Measurements from ENCODE around the gene CACNA1S. TPM values are rescaled to one million over a fixed set of nuclear protein-coding genes. Genes with fewer than 3 reads are reported as not detected.

Gene CACNA1S
- polyA plus RNA-seq, 1 experiment = not detected

DNA sequence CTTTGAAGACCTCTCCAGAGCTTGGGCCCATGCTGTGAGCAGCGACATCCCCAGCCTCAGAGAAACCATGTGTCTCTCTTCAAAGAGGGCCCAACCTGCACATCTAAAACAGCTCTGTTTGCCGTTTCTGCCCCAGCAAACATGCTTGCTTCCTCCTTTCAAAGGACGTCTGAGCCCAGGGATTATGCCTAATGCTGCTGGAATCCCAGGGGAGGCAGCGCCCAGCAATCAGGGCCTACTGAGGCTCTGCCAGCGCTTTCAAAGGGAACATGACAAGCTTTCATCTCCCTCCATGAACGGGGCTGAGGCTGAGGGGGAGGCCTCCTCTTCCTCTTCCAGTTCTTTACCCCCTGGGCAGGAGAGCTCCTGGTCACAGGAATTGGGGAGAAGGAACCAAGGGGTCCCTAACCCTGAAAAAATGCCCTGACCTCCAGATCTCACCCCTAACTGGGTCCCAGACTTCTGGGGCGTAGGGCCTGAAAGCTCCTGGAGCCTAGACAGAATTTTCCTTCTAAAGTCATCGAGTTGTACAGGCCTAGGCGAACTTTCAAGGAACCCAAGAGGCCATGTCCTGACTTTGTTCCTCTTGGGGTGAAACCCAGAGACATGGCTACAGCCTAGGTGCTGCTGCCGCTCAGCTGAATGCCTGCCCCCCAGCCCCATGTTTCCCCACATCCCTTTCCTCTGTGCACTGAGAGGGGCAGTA is 28.2 kb upstream of the CACNA1S start:
- Histone ChIP-seq H3K9me3 (ENCODE audit: control insufficient read depth, insufficient read depth, low read length) (no peaks in the 10 kb centered on the region), H3K27me3 (ENCODE audit: control insufficient read depth, insufficient read depth, low read length) (no peaks in the 10 kb centered on the region), H3K4me3 (ENCODE audit: low read depth, low read length) (no peak overlapping the region), H3K27ac (ENCODE audit: low read depth, low read length) (no peak overlapping the region)
- CTCF ChIA-PET = interaction anchor here (1.8 kb wide), 1 partner anchor 9 kb away, joined by 4 read pairs; no protein-coding TSS in a partner anchor
- TF ChIP-seq, protein P1, sequence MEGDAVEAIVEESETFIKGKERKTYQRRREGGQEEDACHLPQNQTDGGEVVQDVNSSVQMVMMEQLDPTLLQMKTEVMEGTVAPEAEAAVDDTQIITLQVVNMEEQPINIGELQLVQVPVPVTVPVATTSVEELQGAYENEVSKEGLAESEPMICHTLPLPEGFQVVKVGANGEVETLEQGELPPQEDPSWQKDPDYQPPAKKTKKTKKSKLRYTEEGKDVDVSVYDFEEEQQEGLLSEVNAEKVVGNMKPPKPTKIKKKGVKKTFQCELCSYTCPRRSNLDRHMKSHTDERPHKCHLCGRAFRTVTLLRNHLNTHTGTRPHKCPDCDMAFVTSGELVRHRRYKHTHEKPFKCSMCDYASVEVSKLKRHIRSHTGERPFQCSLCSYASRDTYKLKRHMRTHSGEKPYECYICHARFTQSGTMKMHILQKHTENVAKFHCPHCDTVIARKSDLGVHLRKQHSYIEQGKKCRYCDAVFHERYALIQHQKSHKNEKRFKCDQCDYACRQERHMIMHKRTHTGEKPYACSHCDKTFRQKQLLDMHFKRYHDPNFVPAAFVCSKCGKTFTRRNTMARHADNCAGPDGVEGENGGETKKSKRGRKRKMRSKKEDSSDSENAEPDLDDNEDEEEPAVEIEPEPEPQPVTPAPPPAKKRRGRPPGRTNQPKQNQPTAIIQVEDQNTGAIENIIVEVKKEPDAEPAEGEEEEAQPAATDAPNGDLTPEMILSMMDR (IDR thresholded peaks at IDR 0.05; ENCODE audit: low read depth, low read length) = no peak
- no peak for DNase-seq (ENCODE audit: low read depth, low spot score)
- POLR2A ChIA-PET = no interaction called here

DNA sequence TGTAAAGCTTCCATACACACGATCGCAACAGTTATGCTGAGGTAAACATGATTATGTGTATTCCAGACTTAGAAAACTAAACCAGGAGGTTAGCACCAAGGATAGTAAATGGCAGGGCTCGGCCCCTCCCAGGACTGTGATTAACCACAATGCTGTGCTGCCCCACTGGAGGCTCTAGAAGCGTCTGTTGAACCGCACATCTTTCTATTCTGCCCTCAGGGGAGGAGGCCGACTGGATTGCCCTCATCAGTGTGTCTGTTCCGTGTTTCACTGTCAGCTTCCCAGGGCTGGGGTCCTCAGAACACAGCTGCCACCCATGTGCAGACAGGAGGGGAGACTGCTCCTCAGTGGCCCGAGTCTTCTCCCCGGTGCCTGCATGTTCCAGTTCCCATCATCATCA is 27.5 kb upstream of the CACNA1S start:
- Histone ChIP-seq H3K4me3 (ENCODE audit: low read depth, low read length) (no peak overlapping the region), H3K27me3 (ENCODE audit: control insufficient read depth, insufficient read depth, low read length) (no peaks in the 10 kb centered on the region), H3K9me3 (ENCODE audit: control insufficient read depth, insufficient read depth, low read length) (no peaks in the 10 kb centered on the region), H3K27ac (ENCODE audit: low read depth, low read length) (no peak overlapping the region)
- TF ChIP-seq, protein P1 (IDR thresholded peaks at IDR 0.05; ENCODE audit: low read depth, low read length) = no peak
- CTCF ChIA-PET = interaction anchor here (1.8 kb wide), 1 partner anchor 9 kb away, joined by 4 read pairs; no protein-coding TSS in a partner anchor
- DNase-seq (ENCODE audit: low read depth, low spot score) = no peak
- POLR2A ChIA-PET = no interaction called here

DNA sequence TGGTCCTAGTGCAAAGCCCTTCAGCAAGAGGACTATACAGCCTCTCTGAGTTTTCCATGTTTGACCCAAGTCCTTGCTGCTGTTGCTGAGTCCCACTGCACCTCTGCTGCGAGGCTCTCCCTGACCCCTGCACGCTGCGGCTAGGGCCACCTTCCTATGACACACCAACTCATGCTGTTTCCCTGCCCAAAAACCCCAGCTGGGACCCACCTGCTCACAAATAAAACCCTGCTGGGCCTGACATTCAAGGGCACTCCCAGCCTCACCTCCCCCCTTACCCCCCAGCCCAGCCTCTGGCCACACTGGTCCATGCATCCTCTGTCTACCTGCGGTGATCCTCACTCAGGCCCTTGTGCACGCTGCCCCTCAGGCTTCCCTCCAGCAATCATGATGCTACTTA is 27.1 kb upstream of the CACNA1S start:
- H3K27ac ChIP-seq (ENCODE audit: low read depth, low read length) = no peak overlapping the region
- ChIA-PET CTCF (interaction anchor here (1.8 to 3.1 kb wide), 2 partner anchors 10 to 20 kb away, joined by 4 to 18 read pairs; no protein-coding TSS in a partner anchor), POLR2A (no interaction called here)
- H3K9me3 ChIP-seq (ENCODE audit: control insufficient read depth, insufficient read depth, low read length) = no peaks in the 10 kb centered on the region
- TF ChIP-seq, protein P1 (IDR thresholded peaks at IDR 0.05; ENCODE audit: low read depth, low read length) = no peak
- no peaks in the 10 kb centered on the region for H3K27me3 ChIP-seq (ENCODE audit: control insufficient read depth, insufficient read depth, low read length)
- H3K4me3 ChIP-seq (ENCODE audit: low read depth, low read length) = no peak overlapping the region
- no peak for DNase-seq (ENCODE audit: low read depth, low spot score)

DNA sequence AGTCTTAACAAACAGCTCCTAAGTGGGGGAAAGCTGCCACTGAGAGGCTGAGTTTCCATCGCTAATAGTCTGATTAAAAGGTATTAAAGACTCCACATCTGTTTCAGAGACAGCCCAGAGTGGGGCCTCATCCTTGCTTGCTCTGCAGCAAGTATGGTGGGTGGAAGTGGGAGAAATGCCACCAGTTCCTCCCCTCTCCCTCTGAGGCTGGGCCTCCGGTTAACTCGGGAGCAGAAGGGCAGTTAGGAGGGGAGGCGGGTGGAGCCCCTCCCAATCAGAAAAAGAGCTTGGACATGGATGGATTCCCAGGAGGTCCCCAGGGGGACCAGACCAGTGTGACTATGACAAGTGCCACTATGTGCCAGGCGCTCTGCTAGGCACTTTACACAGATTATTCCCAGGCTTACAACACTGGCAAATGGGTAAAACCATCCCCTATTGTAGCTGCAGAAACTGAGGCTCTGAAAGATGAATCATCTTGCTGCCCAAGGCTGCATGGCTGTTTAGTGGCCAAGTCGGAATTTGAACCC is 26.1 kb upstream of the CACNA1S start:
- Histone ChIP-seq H3K27ac (ENCODE audit: low read depth, low read length) (peak overlapping the region; percentile 60), H3K27me3 (ENCODE audit: control insufficient read depth, insufficient read depth, low read length) (no peaks in the 10 kb centered on the region), H3K9me3 (ENCODE audit: control insufficient read depth, insufficient read depth, low read length) (no peaks in the 10 kb centered on the region), H3K4me3 (ENCODE audit: low read depth, low read length) (no peak overlapping the region)
- TF ChIP-seq, protein P1 (IDR thresholded peaks at IDR 0.05; ENCODE audit: low read depth, low read length) = no peak
- DNase-seq (ENCODE audit: low read depth, low spot score) = no peak
- ChIA-PET CTCF (interaction anchor here (2.0 to 3.1 kb wide), 3 partner anchors 11 to 167 kb away, joined by 8 to 18 read pairs (median 10); no protein-coding TSS in a partner anchor), POLR2A (interaction anchor here (1.4 kb wide), 1 partner anchor 16 kb away, joined by 4 read pairs; the partner anchor contains the start of gene TMEM9)

Measured in AG04450 (cell line).